Measurements from ENCODE around the gene TNFRSF14. TPM values are rescaled to one million over a fixed set of nuclear protein-coding genes. Genes with fewer than 3 reads are reported as not detected.

TNFRSF14 gene
- total and polyA plus RNA-seq, 2 donors (not counting 1 experiment from before 2014, with no cell fraction given), result 239 to 427 TPM

- Histone ChIP-seq H3K27me3 (replicated peaks in 1 of 4; ENCODE audit: control extremely low read depth in 1 of 4, control insufficient read depth in 3 of 4, insufficient read depth in 4 of 4, low read length in 3 of 4) (peaks cover 0 to 37% (median 19%) of the 10 kb centered on the region in 4 experiments), H3K4me2 (replicated peaks; ENCODE audit: low read depth, low read length, poor library complexity, severe bottlenecking) (peak overlapping the region; percentile 85), H3K27ac (ENCODE audit: low read length in 2 of 2) (no peak overlapping the region), H3K36me3 (replicated peaks in 1 of 2; ENCODE audit: control extremely low read depth in 1 of 2, control insufficient read depth in 1 of 2, extremely low read depth in 1 of 2, insufficient read depth in 2 of 2, low read length in 1 of 2) (peaks cover 0 to 4% of the 10 kb centered on the region in 2 experiments), H3K4me3 (ENCODE audit: control extremely low read depth in 1 of 5, extremely low read depth in 1 of 5, insufficient read depth in 1 of 5, low read depth in 2 of 5, low read length in 4 of 5) (no peak overlapping the region), H3K9ac (ENCODE audit: low read length) (no peak overlapping the region), H3K79me2 (ENCODE audit: control insufficient read depth, insufficient read depth, low read length) (peaks cover 41% of the 10 kb centered on the region), H2AFZ (ENCODE audit: insufficient read depth, low read depth, low read length, poor library complexity, severe bottlenecking) (peak overlapping the region; percentile 76), H4K20me1 (ENCODE audit: control insufficient read depth, insufficient read depth, low read length, poor library complexity, severe bottlenecking) (peaks cover 53% of the 10 kb centered on the region), H3K4me1 (ENCODE audit: control insufficient read depth in 2 of 2, insufficient read depth in 2 of 2, low read length in 2 of 2) (peaks cover 46 to 55% of the 10 kb centered on the region in 2 donors), H3K9me3 (ENCODE audit: control extremely low read depth in 1 of 3, control insufficient read depth in 2 of 3, insufficient read depth in 1 of 3, low read length in 2 of 3) (peaks cover 0 to 11% (median 0%) of the 10 kb centered on the region in 3 donors)
- TF ChIP-seq CTCF (IDR thresholded peaks at IDR 0.05) (no peak), EZH2 (IDR thresholded peaks at IDR 0.05; ENCODE audit: borderline replicate concordance, insufficient read depth, low read depth, low read length, poor library complexity, severe bottlenecking) (no peak)
- Mint-ChIP-seq H3K27ac (no peak overlapping the region), H3K27me3 (no peaks in the 10 kb centered on the region), H3K4me3 (peak overlapping the region; percentile 96), H3K9me3 (ENCODE audit: insufficient read depth) (no peaks in the 10 kb centered on the region), H3K4me1 (peaks cover 43% of the 10 kb centered on the region)
- 99% methylated on average over 4 of the region's 4 CpGs for WGBS (ENCODE audit: insufficient coverage)
- POLR2A ChIA-PET, result interaction anchor here (2.3 to 2.5 kb wide), 3 partner anchors 18 to 58 kb away, joined by 21 to 28 read pairs (median 22); partner anchors contain the start of gene PRXL2B
- DNase-seq (peak; percentile 30), ATAC-seq (ENCODE audit: low read depth) (no peak)
- intact Hi-C loops (cut with micrococcal nuclease), result loop anchor here (5.0 kb wide), 1 partner anchor 610 kb away; the partner anchor contains the start of genes CALML6 and TMEM52
- CTCF ChIA-PET, result interaction anchor here (1.7 to 2.9 kb wide), 2 partner anchors 20 to 113 kb away, joined by 5 to 16 read pairs; no protein-coding TSS in a partner anchor
Measured at GRCh38 chr1:2527556-2527860, 28.7 kb upstream of the TNFRSF14 start.

- H3K4me2 ChIP-seq (replicated peaks; ENCODE audit: low read depth, low read length, poor library complexity, severe bottlenecking), result peak overlapping the region; percentile 96
- WGBS (ENCODE audit: insufficient coverage), result 93% methylated on average over 12 of the region's 12 CpGs
- Mint-ChIP-seq H3K9me3 (ENCODE audit: insufficient read depth) (no peaks in the 10 kb centered on the region), H3K27ac (no peak overlapping the region), H3K4me1 (peaks cover 40% of the 10 kb centered on the region), H3K4me3 (peak overlapping the region; percentile 96), H3K27me3 (peaks cover 2% of the 10 kb centered on the region)
- TF ChIP-seq EZH2 (IDR thresholded peaks at IDR 0.05; ENCODE audit: borderline replicate concordance, insufficient read depth, low read depth, low read length, poor library complexity, severe bottlenecking) (no peak), CTCF (IDR thresholded peaks at IDR 0.05) (no peak)
- H2AFZ ChIP-seq (ENCODE audit: insufficient read depth, low read depth, low read length, poor library complexity, severe bottlenecking), result no peak overlapping the region
- no peaks in the 10 kb centered on the region for H3K36me3 ChIP-seq (replicated peaks in 1 of 2; ENCODE audit: control extremely low read depth in 1 of 2, control insufficient read depth in 1 of 2, extremely low read depth in 1 of 2, insufficient read depth in 2 of 2, low read length in 1 of 2)
- peaks cover 46 to 55% of the 10 kb centered on the region in 2 donors for H3K4me1 ChIP-seq (ENCODE audit: control insufficient read depth in 2 of 2, insufficient read depth in 2 of 2, low read length in 2 of 2)
- DNase-seq (peak; percentile 38), ATAC-seq (ENCODE audit: low read depth) (no peak)
- H3K9me3 ChIP-seq (ENCODE audit: control extremely low read depth in 1 of 3, control insufficient read depth in 2 of 3, insufficient read depth in 1 of 3, low read length in 2 of 3), result peaks cover 0 to 11% (median 0%) of the 10 kb centered on the region in 3 donors
- H3K4me3 ChIP-seq (ENCODE audit: control extremely low read depth in 1 of 5, extremely low read depth in 1 of 5, insufficient read depth in 1 of 5, low read depth in 2 of 5, low read length in 4 of 5), result no peak overlapping the region
- H3K79me2 ChIP-seq (ENCODE audit: control insufficient read depth, insufficient read depth, low read length), result peaks cover 36% of the 10 kb centered on the region
- ChIA-PET POLR2A (interaction anchor here (1.6 to 1.9 kb wide), 2 partner anchors 21 to 58 kb away, joined by 5 to 16 read pairs; partner anchors contain the start of gene PRXL2B), CTCF (interaction anchor here (2.9 kb wide), 1 partner anchor 20 kb away, joined by 16 read pairs; no protein-coding TSS in a partner anchor)
- H3K9ac ChIP-seq (ENCODE audit: low read length), result no peak overlapping the region
- H3K27ac ChIP-seq (ENCODE audit: low read length in 2 of 2), result no peak overlapping the region
- peaks cover 47% of the 10 kb centered on the region for H4K20me1 ChIP-seq (ENCODE audit: control insufficient read depth, insufficient read depth, low read length, poor library complexity, severe bottlenecking)
- peaks cover 0 to 42% (median 20%) of the 10 kb centered on the region in 4 experiments for H3K27me3 ChIP-seq (replicated peaks in 1 of 4; ENCODE audit: control extremely low read depth in 1 of 4, control insufficient read depth in 3 of 4, insufficient read depth in 4 of 4, low read length in 3 of 4)
- intact Hi-C loops (cut with micrococcal nuclease), result loop anchor here (5.0 kb wide), 1 partner anchor 611 kb away; the partner anchor contains the start of genes CALML6 and TMEM52
Measured at GRCh38 chr1:2528016-2528415, 28.2 kb upstream of the TNFRSF14 start.

All from B cell (primary cell).